Coronary artery (tissue), 2 donors: ENCODE results near the gene SVOP.

Source experiments
- DNase-seq: peaks from one replicate; pipeline ENCODE4 v3.0.0-alpha.2; 2017; ENCODE audit warnings: low spot score
- H3K27ac ChIP-seq, 2 donors: fragments of 200-600 bp; sonication (generic); one replicate each; pipeline ENCODE4 v1.5.1; 2016 to 2019
- H3K4me3 ChIP-seq: fragments of 200-600 bp; sonication (generic); 2 replicates; pipeline ENCODE4 v1.5.1; 2016; ENCODE audit warnings: mild to moderate bottlenecking, moderate library complexity
- CTCF ChIP-seq: fragments of 200-600 bp; sonication (generic); IDR thresholded peaks from one replicate; pipeline ENCODE4 v1.5.1; 2019; ENCODE audit warnings: antibody characterized with exemption

Gene SVOP

DNA sequence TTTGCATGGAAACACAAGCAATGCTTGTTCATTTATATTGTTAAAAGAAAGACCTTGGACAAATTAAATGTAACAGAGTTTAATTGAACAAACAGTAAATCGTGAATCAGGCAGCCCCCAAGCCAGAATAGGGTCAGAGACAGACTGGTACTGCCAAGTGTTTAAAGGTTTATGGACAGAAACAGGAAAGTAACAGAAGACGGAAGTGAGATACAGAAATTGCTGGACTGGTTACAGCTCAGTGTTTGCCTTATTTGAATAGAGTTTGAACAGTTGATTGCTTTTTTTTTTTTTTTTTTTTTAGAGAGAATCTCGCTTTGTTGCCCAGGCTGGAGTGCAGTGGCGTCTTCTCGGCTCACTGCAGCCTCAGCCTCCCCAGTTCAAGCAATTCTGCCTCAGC, 90.7 kb downstream of the SVOP start:
- Histone ChIP-seq H3K27ac (no peak overlapping the region), H3K4me3 (no peak overlapping the region)
- DNase-seq, result no peak
- TF ChIP-seq CTCF, result no peak

GRCh38 chr12:108928695-108929094, 92.2 kb downstream of the SVOP start:
- no peak overlapping the region for H3K4me3 ChIP-seq
- TF ChIP-seq CTCF, result no peak
- DNase-seq, result no peak
- no peak overlapping the region for H3K27ac ChIP-seq

DNA sequence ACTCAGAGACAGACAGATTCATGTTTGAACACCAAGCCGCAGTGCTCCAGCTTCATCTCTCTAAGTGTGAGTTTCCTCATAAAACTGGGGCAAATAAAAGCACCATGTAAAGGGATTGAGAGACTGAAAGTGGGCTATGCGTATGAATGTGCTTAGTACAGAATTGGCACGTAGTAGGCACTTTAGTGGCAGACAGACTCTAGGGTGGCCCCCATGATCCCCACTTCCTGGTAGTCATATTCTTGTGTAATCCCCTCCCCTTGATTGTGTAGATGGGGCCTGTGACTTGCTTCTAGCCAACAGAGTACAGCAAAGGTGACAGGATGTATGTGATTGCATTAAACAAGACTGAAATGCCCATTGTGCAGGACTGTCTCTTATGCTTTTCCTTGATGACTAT, 98.0 kb downstream of the SVOP start:
- H3K4me3 ChIP-seq, result no peak overlapping the region
- H3K27ac ChIP-seq, result no peak overlapping the region
- no peak for TF ChIP-seq CTCF
- no peak for DNase-seq

DNA sequence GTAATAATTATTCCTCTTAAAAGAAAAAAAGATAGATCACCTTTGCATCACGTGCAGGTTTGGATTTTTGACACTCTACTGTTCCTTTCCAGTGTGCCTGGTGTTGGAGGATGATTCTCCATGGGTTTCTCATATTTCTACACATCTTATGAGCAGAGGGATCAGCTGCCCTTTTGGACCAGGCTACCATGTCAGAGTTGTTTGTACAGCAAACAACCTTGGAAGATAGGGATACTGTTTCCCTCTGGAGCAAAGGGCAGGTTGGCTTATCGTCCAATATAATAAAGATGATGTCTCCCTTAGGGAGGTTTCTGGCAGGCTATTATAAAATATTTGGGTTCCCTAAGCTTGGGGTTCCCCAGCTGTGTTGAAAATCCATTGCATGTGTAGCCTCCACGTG, 98.9 kb downstream of the SVOP start:
- no peak for TF ChIP-seq CTCF
- Histone ChIP-seq H3K27ac (no peak overlapping the region), H3K4me3 (no peak overlapping the region)
- no peak for DNase-seq

- Histone ChIP-seq H3K27ac (no peak overlapping the region), H3K4me3 (no peak overlapping the region)
- DNase-seq, result no peak
- no peak for TF ChIP-seq CTCF
Measured at GRCh38 chr12:108918960-108919642, 101.8 kb downstream of the SVOP start.

GRCh38 chr12:108918206-108918605, 102.7 kb downstream of the SVOP start:
- TF ChIP-seq CTCF, result no peak

GRCh38 chr12:108916336-108916735, 104.5 kb downstream of the SVOP start:
- DNase-seq, result no peak
- Histone ChIP-seq H3K27ac (no peak overlapping the region), H3K4me3 (no peak overlapping the region)
- no peak for TF ChIP-seq CTCF

More at GRCh38 chr12:108918206-108918605, 102.7 kb downstream of the SVOP start:
- Histone ChIP-seq H3K27ac (no peak overlapping the region), H3K4me3 (no peak overlapping the region)
- no peak for DNase-seq
